ENCODE measurements around the gene ARHGAP5.

ARHGAP5 gene

GRCh38 chr14:32038876-32039275 is 38.2 kb upstream of the ARHGAP5 start:
- no peak for ATAC-seq
- no peak for TF ChIP-seq OSR1 (CRISPR knock-in tag; IDR thresholded peaks at IDR 0.05)
- no peak for TF ChIP-seq CREB5 (CRISPR knock-in tag; IDR thresholded peaks at IDR 0.05; ENCODE audit: low read depth)
- TF ChIP-seq CSRNP3 (CRISPR knock-in tag; IDR thresholded peaks at IDR 0.05) = no peak
- no peak for TF ChIP-seq RARB (CRISPR knock-in tag; IDR thresholded peaks at IDR 0.05)
- TF ChIP-seq ZFP30 (CRISPR knock-in tag; IDR thresholded peaks at IDR 0.05) = no peak
- TF ChIP-seq SNAI2 (CRISPR knock-in tag; IDR thresholded peaks at IDR 0.05) = no peak
- TF ChIP-seq TSHZ2 (CRISPR knock-in tag; IDR thresholded peaks at IDR 0.05) = no peak
- TF ChIP-seq ZNF8 (CRISPR knock-in tag; IDR thresholded peaks at IDR 0.05) = no peak
- no peak for TF ChIP-seq POU6F1 (CRISPR knock-in tag; IDR thresholded peaks at IDR 0.05; ENCODE audit: borderline replicate concordance, low read depth)
- no peak for TF ChIP-seq ISL1 (CRISPR knock-in tag; IDR thresholded peaks at IDR 0.05)
- TF ChIP-seq PATZ1 (CRISPR knock-in tag; IDR thresholded peaks at IDR 0.05; ENCODE audit: borderline replicate concordance) = no peak
- TF ChIP-seq CSDC2 (CRISPR knock-in tag; IDR thresholded peaks at IDR 0.05) = no peak
- no peak for TF ChIP-seq TOX (CRISPR knock-in tag; IDR thresholded peaks at IDR 0.05; ENCODE audit: borderline replicate concordance)
- no peak for TF ChIP-seq ZNF565 (CRISPR knock-in tag; conservative IDR thresholded peaks at IDR 0.05; ENCODE audit: low read depth)
- TF ChIP-seq ZFP3 (CRISPR knock-in tag; IDR thresholded peaks at IDR 0.05) = no peak
- no peak for TF ChIP-seq ZC3H10 (CRISPR knock-in tag; IDR thresholded peaks at IDR 0.05)
- no peak for TF ChIP-seq BACH2 (CRISPR knock-in tag; IDR thresholded peaks at IDR 0.05; ENCODE audit: borderline replicate concordance)
- no peak for TF ChIP-seq PPARA (CRISPR knock-in tag; IDR thresholded peaks at IDR 0.05; ENCODE audit: borderline replicate concordance)
- TF ChIP-seq ARNTL (CRISPR knock-in tag; IDR thresholded peaks at IDR 0.05; ENCODE audit: borderline replicate concordance, low read depth) = no peak
- TF ChIP-seq TCF4 (CRISPR knock-in tag; IDR thresholded peaks at IDR 0.05; ENCODE audit: borderline replicate concordance) = no peak

- ATAC-seq = no peak
These were observed 37.6 kb upstream of the ARHGAP5 start for GRCh38 chr14:32039401-32040030.

GRCh38 chr14:32043624-32044023 is 33.5 kb upstream of the ARHGAP5 start:
- no peak for ATAC-seq
- no peak for TF ChIP-seq ZNF565 (CRISPR knock-in tag; conservative IDR thresholded peaks at IDR 0.05; ENCODE audit: low read depth)
- TF ChIP-seq TSHZ2 (CRISPR knock-in tag; IDR thresholded peaks at IDR 0.05) = no peak
- TF ChIP-seq ZC3H10 (CRISPR knock-in tag; IDR thresholded peaks at IDR 0.05) = no peak
- no peak for TF ChIP-seq ZNF70 (CRISPR knock-in tag; IDR thresholded peaks at IDR 0.05)
- no peak for TF ChIP-seq CREB5 (CRISPR knock-in tag; IDR thresholded peaks at IDR 0.05; ENCODE audit: low read depth)
- TF ChIP-seq ZFP3 (CRISPR knock-in tag; IDR thresholded peaks at IDR 0.05) = no peak
- TF ChIP-seq PPARA (CRISPR knock-in tag; IDR thresholded peaks at IDR 0.05; ENCODE audit: borderline replicate concordance) = no peak
- TF ChIP-seq POU6F1 (CRISPR knock-in tag; IDR thresholded peaks at IDR 0.05; ENCODE audit: borderline replicate concordance, low read depth) = no peak

More at GRCh38 chr14:32039401-32040030, 37.6 kb upstream of the ARHGAP5 start:
- TF ChIP-seq TCF4 (CRISPR knock-in tag; IDR thresholded peaks at IDR 0.05; ENCODE audit: borderline replicate concordance) = no peak
- no peak for TF ChIP-seq SNAI2 (CRISPR knock-in tag; IDR thresholded peaks at IDR 0.05)

Measured in SK-N-SH treated with all-trans-retinoic acid at 6 μM for 48 hours (cell line).